AG10803 (cell line): Measurements from ENCODE around the gene GNAT2.
A peak's percentile ranks its signal among the peaks of the same experiment; 100 is the strongest.

Experiments used
- DNase-seq: peaks from one replicate; pipeline ENCODE4 v3.0.0; 2010; ENCODE audit warnings: low read depth
- H3K4me3 ChIP-seq: 2 replicates; pipeline ENCODE4 v1.5.1; 2011; ENCODE audit warnings: mild to moderate bottlenecking, low read length, control low read depth
- CTCF ChIP-seq: conservative IDR thresholded peaks from 2 replicates; pipeline ENCODE4 v1.5.1; 2011; ENCODE audit warnings: mild to moderate bottlenecking, low read length, control low read depth, inconsistent platforms

Gene GNAT2

GRCh38 chr1:109586055-109586454 lies 33.4 kb downstream of the GNAT2 start:
- H3K4me3 ChIP-seq, result no peak overlapping the region
- DNase-seq, result no peak
- TF ChIP-seq CTCF, result no peak

- H3K4me3 ChIP-seq, result no peak overlapping the region
- DNase-seq, result no peak
Observed at GRCh38 chr1:109584766-109585165, 34.6 kb downstream of the GNAT2 start.

GRCh38 chr1:109582021-109582420 lies 37.4 kb downstream of the GNAT2 start:
- DNase-seq, result no peak
- H3K4me3 ChIP-seq, result no peak overlapping the region

More at GRCh38 chr1:109584766-109585165, 34.6 kb downstream of the GNAT2 start:
- no peak for TF ChIP-seq CTCF

GRCh38 chr1:109579491-109579890 lies 39.9 kb downstream of the GNAT2 start:
- no peak for TF ChIP-seq CTCF
- no peak overlapping the region for H3K4me3 ChIP-seq
- peak; percentile 86 for DNase-seq

More at GRCh38 chr1:109582021-109582420, 37.4 kb downstream of the GNAT2 start:
- TF ChIP-seq CTCF, result no peak

- peak; percentile 39 for DNase-seq
Observed at GRCh38 chr1:109578947-109579443, 40.4 kb downstream of the GNAT2 start.

GRCh38 chr1:109573785-109574184 lies 45.6 kb downstream of the GNAT2 start:
- no peak for DNase-seq

More at GRCh38 chr1:109578947-109579443, 40.4 kb downstream of the GNAT2 start:
- H3K4me3 ChIP-seq, result no peak overlapping the region
- no peak for TF ChIP-seq CTCF

GRCh38 chr1:109570414-109570813 lies 49.0 kb downstream of the GNAT2 start:
- TF ChIP-seq CTCF, result no peak
- H3K4me3 ChIP-seq, result no peak overlapping the region
- DNase-seq, result peak; percentile 41

More at GRCh38 chr1:109573785-109574184, 45.6 kb downstream of the GNAT2 start:
- H3K4me3 ChIP-seq, result no peak overlapping the region
- no peak for TF ChIP-seq CTCF
